SK-N-SH (cell line): Measurements from ENCODE around the gene STATH.

Experiments
- CTCF ChIP-seq: fragments of 200-600 bp; sonication (generic); IDR thresholded peaks from 2 replicates; pipeline ENCODE4 v1.6.1; 2017; ENCODE audit warnings: antibody characterized with exemption, mild to moderate bottlenecking, moderate library complexity
- TF ChIP-seq, protein P1 (sequence below): IDR thresholded peaks from 2 replicates; pipeline ENCODE4 v1.4.0; 2012; ENCODE audit warnings: low read depth

GRCh38 chr4:69977582-69977981, 18.2 kb upstream of the STATH start:
- TF ChIP-seq, protein P1, sequence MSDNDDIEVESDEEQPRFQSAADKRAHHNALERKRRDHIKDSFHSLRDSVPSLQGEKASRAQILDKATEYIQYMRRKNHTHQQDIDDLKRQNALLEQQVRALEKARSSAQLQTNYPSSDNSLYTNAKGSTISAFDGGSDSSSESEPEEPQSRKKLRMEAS, result no peak
- no peak for TF ChIP-seq CTCF
